OCI-LY7 (cell line): ENCODE measurements around the gene PGM2L1.

Experiments used
- CTCF ChIP-seq: fragments of 200-600 bp; sonication (generic); conservative IDR thresholded peaks from 2 replicates; pipeline ENCODE4 v1.5.1; 2014; ENCODE audit warnings: mild to moderate bottlenecking, antibody characterized with exemption, low read length, moderate library complexity, mixed read lengths
- EZH2phosphoT487 ChIP-seq: fragments of 200-600 bp; sonication (generic); IDR thresholded peaks from 2 replicates; pipeline ENCODE4 v1.6.1; 2018; ENCODE audit warnings: low read depth, borderline replicate concordance, mild to moderate bottlenecking, mixed run types, antibody characterized with exemption, low read length, moderate library complexity, mixed read lengths

- TF ChIP-seq CTCF (no peak), EZH2phosphoT487 (no peak)
Measured at GRCh38 chr11:74297484-74297883, 100.7 kb downstream of the PGM2L1 start.
